ENCODE data around the gene STRN. TPM values are rescaled to one million over a fixed set of nuclear protein-coding genes. Genes with fewer than 3 reads are reported as not detected.

Gene STRN
- total and polyA plus RNA-seq, 2 of the 13 experiments (the other 11 are each of a cell fraction or from before 2014, with no cell fraction given): 10.4 to 19.3 TPM

DNA sequence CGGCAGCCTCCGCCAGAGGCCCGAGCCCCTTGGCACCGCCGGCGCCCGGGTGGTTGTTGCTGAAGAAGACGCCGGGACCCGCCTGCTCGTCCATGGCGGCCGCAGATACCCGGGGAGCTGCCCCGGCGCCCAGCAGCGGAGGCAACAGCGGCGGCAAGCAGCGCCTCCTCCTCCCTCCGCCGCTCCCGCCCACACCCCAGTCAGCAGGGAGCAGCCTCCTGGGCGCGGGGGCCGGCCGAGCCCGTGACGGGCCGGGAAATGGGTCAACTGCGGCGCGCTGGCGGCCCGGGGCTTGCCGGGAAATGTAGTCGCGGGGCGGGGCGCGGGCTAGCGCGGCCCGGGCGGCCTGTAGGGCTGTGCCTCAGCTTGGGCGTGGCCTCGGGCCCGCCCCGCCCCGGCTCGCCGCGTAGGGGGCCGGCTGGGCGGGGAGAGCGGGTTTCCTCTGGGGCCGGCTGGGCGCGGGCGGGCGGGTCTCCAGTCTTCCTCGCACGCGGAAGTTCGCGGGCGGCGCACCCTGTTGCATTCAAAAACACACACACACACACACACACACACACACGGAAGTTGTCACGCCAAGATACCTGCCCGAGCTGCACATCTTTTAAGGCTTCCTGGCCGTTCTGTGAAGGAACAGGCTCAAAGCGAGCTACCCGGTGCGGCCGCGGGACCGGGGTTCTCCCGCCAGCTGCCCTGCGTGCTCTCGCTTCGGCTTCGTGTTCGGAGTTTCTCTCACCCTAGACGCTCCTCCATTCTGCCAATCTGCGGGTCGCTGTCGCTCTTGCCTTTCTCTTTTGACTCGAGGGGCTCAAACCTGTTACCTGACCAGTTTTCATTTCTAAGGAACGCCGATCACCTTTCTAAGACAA, at the start of gene STRN (continued):
- no peak for TF ChIP-seq MED13 (CRISPR knock-in tag; IDR thresholded peaks at IDR 0.05)
- TF ChIP-seq, protein P1, sequence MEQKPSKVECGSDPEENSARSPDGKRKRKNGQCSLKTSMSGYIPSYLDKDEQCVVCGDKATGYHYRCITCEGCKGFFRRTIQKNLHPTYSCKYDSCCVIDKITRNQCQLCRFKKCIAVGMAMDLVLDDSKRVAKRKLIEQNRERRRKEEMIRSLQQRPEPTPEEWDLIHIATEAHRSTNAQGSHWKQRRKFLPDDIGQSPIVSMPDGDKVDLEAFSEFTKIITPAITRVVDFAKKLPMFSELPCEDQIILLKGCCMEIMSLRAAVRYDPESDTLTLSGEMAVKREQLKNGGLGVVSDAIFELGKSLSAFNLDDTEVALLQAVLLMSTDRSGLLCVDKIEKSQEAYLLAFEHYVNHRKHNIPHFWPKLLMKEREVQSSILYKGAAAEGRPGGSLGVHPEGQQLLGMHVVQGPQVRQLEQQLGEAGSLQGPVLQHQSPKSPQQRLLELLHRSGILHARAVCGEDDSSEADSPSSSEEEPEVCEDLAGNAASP (CRISPR knock-in tag; IDR thresholded peaks at IDR 0.05; ENCODE audit: borderline replicate concordance): peak; percentile 5; the same call in 1 of the 2 replicates
- 0 out of 2 replicates have a peak, but pooled peaks have one; percentile 42 for TF ChIP-seq HNRNPUL1 (IDR thresholded peaks at IDR 0.05; ENCODE audit: low read depth, low read length)
- TF ChIP-seq ZNF251 (CRISPR knock-in tag; IDR thresholded peaks at IDR 0.05): no peak
- TF ChIP-seq HCFC1 (IDR thresholded peaks at IDR 0.05; ENCODE audit: low read depth, low read length): peak; percentile 90
- TF ChIP-seq NFIB (CRISPR knock-in tag; IDR thresholded peaks at IDR 0.05; ENCODE audit: borderline replicate concordance): no peak
- TF ChIP-seq THAP11 (CRISPR knock-in tag; IDR thresholded peaks at IDR 0.05): peak; percentile 98
- TF ChIP-seq, protein P2, sequence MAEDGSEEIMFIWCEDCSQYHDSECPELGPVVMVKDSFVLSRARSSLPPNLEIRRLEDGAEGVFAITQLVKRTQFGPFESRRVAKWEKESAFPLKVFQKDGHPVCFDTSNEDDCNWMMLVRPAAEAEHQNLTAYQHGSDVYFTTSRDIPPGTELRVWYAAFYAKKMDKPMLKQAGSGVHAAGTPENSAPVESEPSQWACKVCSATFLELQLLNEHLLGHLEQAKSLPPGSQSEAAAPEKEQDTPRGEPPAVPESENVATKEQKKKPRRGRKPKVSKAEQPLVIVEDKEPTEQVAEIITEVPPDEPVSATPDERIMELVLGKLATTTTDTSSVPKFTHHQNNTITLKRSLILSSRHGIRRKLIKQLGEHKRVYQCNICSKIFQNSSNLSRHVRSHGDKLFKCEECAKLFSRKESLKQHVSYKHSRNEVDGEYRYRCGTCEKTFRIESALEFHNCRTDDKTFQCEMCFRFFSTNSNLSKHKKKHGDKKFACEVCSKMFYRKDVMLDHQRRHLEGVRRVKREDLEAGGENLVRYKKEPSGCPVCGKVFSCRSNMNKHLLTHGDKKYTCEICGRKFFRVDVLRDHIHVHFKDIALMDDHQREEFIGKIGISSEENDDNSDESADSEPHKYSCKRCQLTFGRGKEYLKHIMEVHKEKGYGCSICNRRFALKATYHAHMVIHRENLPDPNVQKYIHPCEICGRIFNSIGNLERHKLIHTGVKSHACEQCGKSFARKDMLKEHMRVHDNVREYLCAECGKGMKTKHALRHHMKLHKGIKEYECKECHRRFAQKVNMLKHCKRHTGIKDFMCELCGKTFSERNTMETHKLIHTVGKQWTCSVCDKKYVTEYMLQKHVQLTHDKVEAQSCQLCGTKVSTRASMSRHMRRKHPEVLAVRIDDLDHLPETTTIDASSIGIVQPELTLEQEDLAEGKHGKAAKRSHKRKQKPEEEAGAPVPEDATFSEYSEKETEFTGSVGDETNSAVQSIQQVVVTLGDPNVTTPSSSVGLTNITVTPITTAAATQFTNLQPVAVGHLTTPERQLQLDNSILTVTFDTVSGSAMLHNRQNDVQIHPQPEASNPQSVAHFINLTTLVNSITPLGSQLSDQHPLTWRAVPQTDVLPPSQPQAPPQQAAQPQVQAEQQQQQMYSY (CRISPR knock-in tag; IDR thresholded peaks at IDR 0.05): no peak; the same call in 1 of the 2 replicates
- TF ChIP-seq FOXP1 (IDR thresholded peaks at IDR 0.05): no peak
- TF ChIP-seq FOXP1 (CRISPR knock-in tag; IDR thresholded peaks at IDR 0.05): 0 out of 2 replicates have a peak, but pooled peaks have one; percentile 4
- peak; percentile 29; the same call in 1 of the 2 replicates for TF ChIP-seq CBX5 (CRISPR knock-in tag; IDR thresholded peaks at IDR 0.05; ENCODE audit: borderline replicate concordance)
- TF ChIP-seq MTF2 (CRISPR knock-in tag; IDR thresholded peaks at IDR 0.05; ENCODE audit: borderline replicate concordance): peak; percentile 65; the same call in 1 of the 2 replicates
- TF ChIP-seq ZNF891 (CRISPR knock-in tag; IDR thresholded peaks at IDR 0.05): peak; percentile 78
- TF ChIP-seq ZNF350 (CRISPR knock-in tag; IDR thresholded peaks at IDR 0.05; ENCODE audit: borderline replicate concordance, low read depth): peak; percentile 77; the same call in 1 of the 2 replicates
- peak; percentile 86 for TF ChIP-seq ZMAT3 (CRISPR knock-in tag; conservative IDR thresholded peaks at IDR 0.05)
- peak; percentile 54 for TF ChIP-seq GABPA (IDR thresholded peaks at IDR 0.05; ENCODE audit: low read depth, low read length)
- peak; percentile 68; the same call in 1 of the 2 replicates for TF ChIP-seq GABPA (CRISPR knock-in tag; IDR thresholded peaks at IDR 0.05; ENCODE audit: low read depth)
- TF ChIP-seq ZBTB20 (CRISPR knock-in tag; IDR thresholded peaks at IDR 0.05; ENCODE audit: borderline replicate concordance, low read depth): peak; percentile 41; the same call in 1 of the 2 replicates
- no peak for TF ChIP-seq SSRP1 (CRISPR knock-in tag; IDR thresholded peaks at IDR 0.05)
- peak; percentile 71 for TF ChIP-seq ZMYM4 (CRISPR knock-in tag; IDR thresholded peaks at IDR 0.05)
- TF ChIP-seq TEAD3 (CRISPR knock-in tag; optimal IDR thresholded peaks at IDR 0.05; ENCODE audit: borderline replicate concordance): no peak
- TF ChIP-seq TGIF2 (CRISPR knock-in tag; IDR thresholded peaks at IDR 0.05): peak; percentile 44
- TF ChIP-seq, protein P3, sequence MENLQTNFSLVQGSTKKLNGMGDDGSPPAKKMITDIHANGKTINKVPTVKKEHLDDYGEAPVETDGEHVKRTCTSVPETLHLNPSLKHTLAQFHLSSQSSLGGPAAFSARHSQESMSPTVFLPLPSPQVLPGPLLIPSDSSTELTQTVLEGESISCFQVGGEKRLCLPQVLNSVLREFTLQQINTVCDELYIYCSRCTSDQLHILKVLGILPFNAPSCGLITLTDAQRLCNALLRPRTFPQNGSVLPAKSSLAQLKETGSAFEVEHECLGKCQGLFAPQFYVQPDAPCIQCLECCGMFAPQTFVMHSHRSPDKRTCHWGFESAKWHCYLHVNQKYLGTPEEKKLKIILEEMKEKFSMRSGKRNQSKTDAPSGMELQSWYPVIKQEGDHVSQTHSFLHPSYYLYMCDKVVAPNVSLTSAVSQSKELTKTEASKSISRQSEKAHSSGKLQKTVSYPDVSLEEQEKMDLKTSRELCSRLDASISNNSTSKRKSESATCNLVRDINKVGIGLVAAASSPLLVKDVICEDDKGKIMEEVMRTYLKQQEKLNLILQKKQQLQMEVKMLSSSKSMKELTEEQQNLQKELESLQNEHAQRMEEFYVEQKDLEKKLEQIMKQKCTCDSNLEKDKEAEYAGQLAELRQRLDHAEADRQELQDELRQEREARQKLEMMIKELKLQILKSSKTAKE (CRISPR knock-in tag; IDR thresholded peaks at IDR 0.05; ENCODE audit: borderline replicate concordance): peak; percentile 60
